ENCODE measurements around the gene RFTN1.

DNA sequence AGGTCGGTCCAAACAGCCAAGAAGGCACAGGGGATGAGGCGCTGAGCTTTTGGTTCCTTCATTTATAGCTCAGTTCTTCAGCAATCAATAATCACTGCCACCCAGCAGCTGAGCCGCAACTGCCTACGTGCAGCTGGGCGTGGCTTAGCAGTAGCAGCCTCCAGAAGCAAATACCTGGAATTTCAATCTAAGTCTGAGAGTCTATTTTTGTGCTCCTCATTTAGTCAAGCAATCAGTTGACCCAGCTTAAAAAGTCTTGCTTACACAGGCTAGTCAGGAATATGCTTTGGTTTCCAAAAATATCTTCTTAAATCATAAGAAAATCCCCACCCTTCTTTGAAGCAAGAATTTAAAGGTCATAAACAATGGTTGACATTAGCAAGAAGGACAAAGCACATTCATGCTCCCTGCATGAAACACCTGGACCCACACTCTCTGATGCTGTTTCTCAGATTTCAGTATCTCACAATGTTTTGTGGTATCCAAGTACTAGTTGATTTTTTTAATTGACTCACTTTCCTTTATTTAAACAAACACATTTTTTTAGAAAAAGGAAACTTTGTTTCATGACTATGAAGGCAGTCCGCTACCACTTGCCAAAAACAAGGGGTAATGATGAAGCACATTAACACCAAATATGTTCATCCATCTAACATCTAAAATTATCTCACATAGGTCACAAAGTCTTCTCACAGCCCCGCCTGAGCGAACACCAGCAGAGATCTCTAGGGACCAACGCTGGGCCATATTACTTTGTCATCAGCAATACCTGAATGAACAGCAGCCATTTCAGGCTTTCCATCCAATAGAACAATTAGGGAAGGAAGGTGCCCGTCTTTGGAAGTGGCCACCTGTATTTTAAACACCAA is 142.4 kb downstream of the RFTN1 start:
- TF ChIP-seq, protein P1, sequence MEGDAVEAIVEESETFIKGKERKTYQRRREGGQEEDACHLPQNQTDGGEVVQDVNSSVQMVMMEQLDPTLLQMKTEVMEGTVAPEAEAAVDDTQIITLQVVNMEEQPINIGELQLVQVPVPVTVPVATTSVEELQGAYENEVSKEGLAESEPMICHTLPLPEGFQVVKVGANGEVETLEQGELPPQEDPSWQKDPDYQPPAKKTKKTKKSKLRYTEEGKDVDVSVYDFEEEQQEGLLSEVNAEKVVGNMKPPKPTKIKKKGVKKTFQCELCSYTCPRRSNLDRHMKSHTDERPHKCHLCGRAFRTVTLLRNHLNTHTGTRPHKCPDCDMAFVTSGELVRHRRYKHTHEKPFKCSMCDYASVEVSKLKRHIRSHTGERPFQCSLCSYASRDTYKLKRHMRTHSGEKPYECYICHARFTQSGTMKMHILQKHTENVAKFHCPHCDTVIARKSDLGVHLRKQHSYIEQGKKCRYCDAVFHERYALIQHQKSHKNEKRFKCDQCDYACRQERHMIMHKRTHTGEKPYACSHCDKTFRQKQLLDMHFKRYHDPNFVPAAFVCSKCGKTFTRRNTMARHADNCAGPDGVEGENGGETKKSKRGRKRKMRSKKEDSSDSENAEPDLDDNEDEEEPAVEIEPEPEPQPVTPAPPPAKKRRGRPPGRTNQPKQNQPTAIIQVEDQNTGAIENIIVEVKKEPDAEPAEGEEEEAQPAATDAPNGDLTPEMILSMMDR (IDR thresholded peaks at IDR 0.05): no peak
- TF ChIP-seq EZH2 (IDR thresholded peaks at IDR 0.05): no peak
